ENCODE data around the gene MIER3. TPM values are rescaled to one million over a fixed set of nuclear protein-coding genes. Genes with fewer than 3 reads are reported as not detected.
A peak's percentile ranks its signal among the peaks of the same experiment; 100 is the strongest.

The MIER3 gene
- total and polyA plus RNA-seq, 2 of the 13 experiments (the other 11 are each of a cell fraction or from before 2014, with no cell fraction given): 14.6 to 38.8 TPM

DNA sequence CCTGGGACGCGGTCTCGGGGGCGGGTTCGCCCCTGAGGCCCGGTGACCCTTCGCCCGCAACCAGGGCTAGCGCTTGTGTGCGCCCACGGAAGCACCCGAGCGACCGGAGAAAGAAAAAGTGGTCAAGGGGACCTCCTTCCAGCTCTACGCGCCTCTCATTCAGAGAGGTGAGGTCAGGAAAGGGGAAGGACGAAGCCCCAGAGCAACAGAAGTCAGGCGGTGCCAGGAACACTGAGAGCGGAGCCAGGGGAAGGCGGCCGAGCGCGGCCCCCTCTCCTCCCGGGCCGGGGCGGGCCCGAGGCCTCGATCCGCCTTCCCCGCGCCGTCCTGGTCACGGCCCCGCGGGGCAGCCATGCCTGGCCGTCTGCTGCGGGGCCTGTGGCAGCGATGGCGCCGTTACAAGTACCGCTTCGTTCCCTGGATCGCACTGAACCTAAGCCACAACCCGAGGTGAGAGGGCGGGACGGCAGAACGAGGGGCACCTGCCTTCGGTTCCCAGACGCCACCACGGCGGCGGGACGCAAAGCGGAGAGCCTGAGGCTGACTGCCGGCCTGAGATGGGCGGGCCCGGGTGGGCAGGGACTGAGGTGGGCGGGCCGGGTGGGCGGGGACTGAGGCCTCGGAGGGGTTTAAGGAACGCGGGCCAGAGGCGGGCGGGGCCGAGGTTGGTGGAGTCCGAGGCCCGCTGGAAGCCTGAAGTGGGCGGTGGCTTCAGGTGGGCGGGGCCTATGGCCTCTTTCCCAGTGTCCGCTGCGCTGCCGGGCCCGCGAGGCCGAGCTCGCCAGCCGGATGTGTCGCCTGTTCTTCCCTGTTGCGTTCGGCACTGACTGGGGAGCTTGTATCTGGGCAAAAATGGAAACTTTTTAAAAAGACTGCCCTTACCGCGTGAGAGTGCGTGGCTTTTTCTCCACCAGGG, 42.4 kb downstream of the MIER3 start, which contains the start of gene SETD9 (continued):
- TF ChIP-seq SKI (IDR thresholded peaks at IDR 0.05; ENCODE audit: partially characterized antibody): no peak
- 0 out of 2 replicates have a peak, but pooled peaks have one; percentile 18 for TF ChIP-seq HOXD1 (CRISPR knock-in tag; IDR thresholded peaks at IDR 0.05)
- peak; percentile 63; the same call in 1 of the 2 replicates for TF ChIP-seq ZNF556 (CRISPR knock-in tag; IDR thresholded peaks at IDR 0.05; ENCODE audit: borderline replicate concordance)
- TF ChIP-seq, protein P1, sequence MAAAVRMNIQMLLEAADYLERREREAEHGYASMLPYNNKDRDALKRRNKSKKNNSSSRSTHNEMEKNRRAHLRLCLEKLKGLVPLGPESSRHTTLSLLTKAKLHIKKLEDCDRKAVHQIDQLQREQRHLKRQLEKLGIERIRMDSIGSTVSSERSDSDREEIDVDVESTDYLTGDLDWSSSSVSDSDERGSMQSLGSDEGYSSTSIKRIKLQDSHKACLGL (CRISPR knock-in tag; IDR thresholded peaks at IDR 0.05): peak; percentile 20
- no peak for TF ChIP-seq SIX4 (CRISPR knock-in tag; IDR thresholded peaks at IDR 0.05)
- peak; percentile 95 for TF ChIP-seq ZNF777 (CRISPR knock-in tag; IDR thresholded peaks at IDR 0.05)
- TF ChIP-seq CHCHD3 (CRISPR knock-in tag; IDR thresholded peaks at IDR 0.05): peak; percentile 24; the same call in 1 of the 2 replicates
- peak; percentile 48; the same call in 1 of the 2 replicates for TF ChIP-seq NR2F6 (IDR thresholded peaks at IDR 0.05)
- no peak for TF ChIP-seq NR2F6 (CRISPR knock-in tag; IDR thresholded peaks at IDR 0.05)
- TF ChIP-seq, protein P2, sequence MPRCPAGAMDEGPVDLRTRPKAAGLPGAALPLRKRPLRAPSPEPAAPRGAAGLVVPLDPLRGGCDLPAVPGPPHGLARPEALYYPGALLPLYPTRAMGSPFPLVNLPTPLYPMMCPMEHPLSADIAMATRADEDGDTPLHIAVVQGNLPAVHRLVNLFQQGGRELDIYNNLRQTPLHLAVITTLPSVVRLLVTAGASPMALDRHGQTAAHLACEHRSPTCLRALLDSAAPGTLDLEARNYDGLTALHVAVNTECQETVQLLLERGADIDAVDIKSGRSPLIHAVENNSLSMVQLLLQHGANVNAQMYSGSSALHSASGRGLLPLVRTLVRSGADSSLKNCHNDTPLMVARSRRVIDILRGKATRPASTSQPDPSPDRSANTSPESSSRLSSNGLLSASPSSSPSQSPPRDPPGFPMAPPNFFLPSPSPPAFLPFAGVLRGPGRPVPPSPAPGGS (CRISPR knock-in tag; IDR thresholded peaks at IDR 0.05): 0 out of 2 replicates have a peak, but pooled peaks have one; percentile 3
- TF ChIP-seq DNMT3B (CRISPR knock-in tag; conservative IDR thresholded peaks at IDR 0.05): 0 out of 2 replicates have a peak, but pooled peaks have one; percentile 63
- TF ChIP-seq ZNF572 (CRISPR knock-in tag; IDR thresholded peaks at IDR 0.05): peak; percentile 76; the same call in 1 of the 2 replicates
- TF ChIP-seq, protein P3, sequence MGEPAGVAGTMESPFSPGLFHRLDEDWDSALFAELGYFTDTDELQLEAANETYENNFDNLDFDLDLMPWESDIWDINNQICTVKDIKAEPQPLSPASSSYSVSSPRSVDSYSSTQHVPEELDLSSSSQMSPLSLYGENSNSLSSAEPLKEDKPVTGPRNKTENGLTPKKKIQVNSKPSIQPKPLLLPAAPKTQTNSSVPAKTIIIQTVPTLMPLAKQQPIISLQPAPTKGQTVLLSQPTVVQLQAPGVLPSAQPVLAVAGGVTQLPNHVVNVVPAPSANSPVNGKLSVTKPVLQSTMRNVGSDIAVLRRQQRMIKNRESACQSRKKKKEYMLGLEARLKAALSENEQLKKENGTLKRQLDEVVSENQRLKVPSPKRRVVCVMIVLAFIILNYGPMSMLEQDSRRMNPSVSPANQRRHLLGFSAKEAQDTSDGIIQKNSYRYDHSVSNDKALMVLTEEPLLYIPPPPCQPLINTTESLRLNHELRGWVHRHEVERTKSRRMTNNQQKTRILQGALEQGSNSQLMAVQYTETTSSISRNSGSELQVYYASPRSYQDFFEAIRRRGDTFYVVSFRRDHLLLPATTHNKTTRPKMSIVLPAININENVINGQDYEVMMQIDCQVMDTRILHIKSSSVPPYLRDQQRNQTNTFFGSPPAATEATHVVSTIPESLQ (CRISPR knock-in tag; conservative IDR thresholded peaks at IDR 0.05): no peak
- TF ChIP-seq XRCC5 (optimal IDR thresholded peaks at IDR 0.05; ENCODE audit: low read length): peak; percentile 82
- TF ChIP-seq ZNF558 (CRISPR knock-in tag; IDR thresholded peaks at IDR 0.05; ENCODE audit: borderline replicate concordance): 0 out of 2 replicates have a peak, but pooled peaks have one; percentile 42
- TF ChIP-seq ZNF20 (CRISPR knock-in tag; IDR thresholded peaks at IDR 0.05): no peak
- peak; percentile 62; the same call in 1 of the 2 replicates for TF ChIP-seq ZNF761 (CRISPR knock-in tag; conservative IDR thresholded peaks at IDR 0.05)
- no peak for TF ChIP-seq ATF7 (IDR thresholded peaks at IDR 0.05)
- TF ChIP-seq ATF7 (CRISPR knock-in tag; IDR thresholded peaks at IDR 0.05): peak; percentile 52; the same call in 1 of the 2 replicates
- no peak for TF ChIP-seq PHF5A (CRISPR knock-in tag; IDR thresholded peaks at IDR 0.05; ENCODE audit: low read depth, unreplicated experiment)
- TF ChIP-seq IKZF4 (CRISPR knock-in tag; IDR thresholded peaks at IDR 0.05; ENCODE audit: borderline replicate concordance, low read depth, not compliant biosample characterization): peak; percentile 39
- peak; percentile 56; the same call in 1 of the 2 replicates for TF ChIP-seq SAFB2 (CRISPR knock-in tag; IDR thresholded peaks at IDR 0.05; ENCODE audit: borderline replicate concordance, low read depth)
- peak; percentile 42; the same call in 1 of the 2 replicates for TF ChIP-seq ISL2 (CRISPR knock-in tag; IDR thresholded peaks at IDR 0.05)
- TF ChIP-seq MEIS2 (CRISPR knock-in tag; IDR thresholded peaks at IDR 0.05): peak; percentile 42; the same call in 1 of the 2 replicates
- TF ChIP-seq ZNF746 (CRISPR knock-in tag; IDR thresholded peaks at IDR 0.05): peak; percentile 35; the same call in 1 of the 2 replicates
- TF ChIP-seq, protein P4, sequence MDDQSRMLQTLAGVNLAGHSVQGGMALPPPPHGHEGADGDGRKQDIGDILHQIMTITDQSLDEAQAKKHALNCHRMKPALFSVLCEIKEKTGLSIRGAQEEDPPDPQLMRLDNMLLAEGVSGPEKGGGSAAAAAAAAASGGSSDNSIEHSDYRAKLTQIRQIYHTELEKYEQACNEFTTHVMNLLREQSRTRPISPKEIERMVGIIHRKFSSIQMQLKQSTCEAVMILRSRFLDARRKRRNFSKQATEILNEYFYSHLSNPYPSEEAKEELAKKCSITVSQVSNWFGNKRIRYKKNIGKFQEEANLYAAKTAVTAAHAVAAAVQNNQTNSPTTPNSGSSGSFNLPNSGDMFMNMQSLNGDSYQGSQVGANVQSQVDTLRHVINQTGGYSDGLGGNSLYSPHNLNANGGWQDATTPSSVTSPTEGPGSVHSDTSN (CRISPR knock-in tag; IDR thresholded peaks at IDR 0.05; ENCODE audit: borderline replicate concordance): 0 out of 2 replicates have a peak, but pooled peaks have one; percentile 0
